SH-SY5Y (cell line): ENCODE results near the gene ARPC3.

Source experiments
- GATA2 ChIP-seq: IDR thresholded peaks from 2 replicates; pipeline ENCODE4 v1.6.1; 2011; ENCODE audit warnings: mild to moderate bottlenecking, low read depth, low read length
- GATA3 ChIP-seq: IDR thresholded peaks from 2 replicates; pipeline ENCODE4 v1.6.1; 2011; ENCODE audit warnings: low read depth, mild to moderate bottlenecking, low read length, moderate library complexity

GRCh38 chr12:110403976-110404682 lies 46.0 kb downstream of the ARPC3 start:
- TF ChIP-seq GATA2 (no peak), GATA3 (no peak)
